GM12892 (cell line): Measurements from ENCODE around the gene CHD5.

ENCODE experiments used
- POLR2A ChIP-seq: IDR thresholded peaks from 2 replicates; pipeline ENCODE4 v1.6.1; 2011; ENCODE audit warnings: low read depth, low read length, control low read depth
- POLR2AphosphoS5 ChIP-seq: IDR thresholded peaks from 2 replicates; pipeline ENCODE4 v1.6.1; 2011; ENCODE audit warnings: low read depth, low read length, control low read depth
- TAF1 ChIP-seq: IDR thresholded peaks from 2 replicates; pipeline ENCODE4 v1.6.1; 2011; ENCODE audit warnings: low read depth, mild to moderate bottlenecking, control low read depth, low read length, borderline replicate concordance

DNA sequence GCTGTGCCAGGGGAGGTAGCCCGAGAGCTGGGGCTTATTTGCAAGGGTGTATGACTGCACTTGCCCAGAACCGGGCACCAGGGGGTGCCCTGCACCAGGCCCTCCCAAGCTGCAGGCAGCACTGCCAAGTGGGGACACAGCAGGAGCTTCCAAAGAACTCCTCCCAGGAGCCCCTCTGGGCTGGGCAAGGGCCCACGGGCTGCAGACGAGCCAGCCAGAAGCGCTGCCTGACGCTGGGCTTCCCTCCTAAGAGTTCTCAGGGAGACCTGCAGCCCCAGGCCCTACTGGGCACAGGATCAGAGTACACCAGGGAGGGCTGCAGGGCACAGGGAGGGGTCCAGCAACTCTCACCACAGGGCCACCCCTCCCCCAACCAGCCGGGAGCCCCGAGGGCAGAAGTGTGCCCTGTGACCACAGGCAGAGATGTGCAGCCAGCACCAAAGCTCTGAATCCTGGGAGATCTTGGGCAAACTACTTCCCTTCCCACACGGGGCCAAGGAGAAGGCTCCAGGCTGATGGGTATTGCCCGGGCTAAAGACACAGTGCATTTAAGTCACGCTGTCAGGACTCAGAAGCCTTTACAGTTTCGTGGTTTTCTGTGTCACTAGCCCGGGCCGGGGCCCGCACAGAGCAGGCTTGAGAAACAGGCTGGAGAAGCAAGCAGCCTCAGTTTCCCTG, 71.0 kb downstream of the CHD5 start:
- no peak for TF ChIP-seq POLR2A
- no peak for TF ChIP-seq POLR2AphosphoS5
- TF ChIP-seq TAF1: no peak
